ENCODE results near the gene STRIT1.

DNA sequence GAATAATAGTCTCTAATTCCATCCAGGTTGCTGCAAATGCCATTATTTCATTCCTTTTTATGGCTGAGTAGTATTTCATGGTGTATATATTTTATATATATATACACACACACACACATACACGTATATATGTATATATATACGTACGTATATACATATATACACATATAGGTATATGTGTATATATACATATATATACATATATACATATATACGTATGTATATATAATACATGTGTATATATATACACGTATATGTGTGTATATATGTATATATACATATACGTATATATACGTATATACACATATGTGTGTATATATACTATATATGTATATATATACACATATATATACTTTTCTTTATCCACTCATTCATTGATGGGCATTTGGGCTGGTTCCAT lies 13.7 kb upstream of the STRIT1 start:
- TF ChIP-seq POLR2A (IDR thresholded peaks at IDR 0.05; ENCODE audit: extremely low read depth, insufficient read length) = no peak
- TF ChIP-seq, protein P1, sequence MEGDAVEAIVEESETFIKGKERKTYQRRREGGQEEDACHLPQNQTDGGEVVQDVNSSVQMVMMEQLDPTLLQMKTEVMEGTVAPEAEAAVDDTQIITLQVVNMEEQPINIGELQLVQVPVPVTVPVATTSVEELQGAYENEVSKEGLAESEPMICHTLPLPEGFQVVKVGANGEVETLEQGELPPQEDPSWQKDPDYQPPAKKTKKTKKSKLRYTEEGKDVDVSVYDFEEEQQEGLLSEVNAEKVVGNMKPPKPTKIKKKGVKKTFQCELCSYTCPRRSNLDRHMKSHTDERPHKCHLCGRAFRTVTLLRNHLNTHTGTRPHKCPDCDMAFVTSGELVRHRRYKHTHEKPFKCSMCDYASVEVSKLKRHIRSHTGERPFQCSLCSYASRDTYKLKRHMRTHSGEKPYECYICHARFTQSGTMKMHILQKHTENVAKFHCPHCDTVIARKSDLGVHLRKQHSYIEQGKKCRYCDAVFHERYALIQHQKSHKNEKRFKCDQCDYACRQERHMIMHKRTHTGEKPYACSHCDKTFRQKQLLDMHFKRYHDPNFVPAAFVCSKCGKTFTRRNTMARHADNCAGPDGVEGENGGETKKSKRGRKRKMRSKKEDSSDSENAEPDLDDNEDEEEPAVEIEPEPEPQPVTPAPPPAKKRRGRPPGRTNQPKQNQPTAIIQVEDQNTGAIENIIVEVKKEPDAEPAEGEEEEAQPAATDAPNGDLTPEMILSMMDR (IDR thresholded peaks at IDR 0.05; ENCODE audit: low read depth, low read length) = no peak

Data from NB4 (cell line).